ENCODE data around the gene CCNF.
"Not testable (repeated sequence)": the region's sequence is repeated elsewhere in the genome, so short reads cannot be mapped to it uniquely, and the experiment has no call there.

Gene CCNF

GRCh38 chr16:2429034-2429770 is at the start of gene CCNF:
CCNF (plus strand) TSS chr16:2429447; CDS start chr16:2429482, 35 bp downstream.
- DNase-seq (ENCODE audit: low spot score): peak; percentile 100

GRCh38 chr16:2383501-2383900 is 45.7 kb upstream of the CCNF start:
- DNase-seq (ENCODE audit: low spot score): no peak

GRCh38 chr16:2384426-2384825 is 44.8 kb upstream of the CCNF start:
- DNase-seq (ENCODE audit: low spot score): no peak

- no peak for DNase-seq (ENCODE audit: low spot score)
Observed at GRCh38 chr16:2385190-2385836, 43.9 kb upstream of the CCNF start.

GRCh38 chr16:2385982-2386381 is 43.3 kb upstream of the CCNF start:
- not testable (repeated sequence) for DNase-seq (ENCODE audit: low spot score)

- DNase-seq (ENCODE audit: low spot score): no peak
Observed at GRCh38 chr16:2386990-2387389, 42.3 kb upstream of the CCNF start.

GRCh38 chr16:2388139-2388874 is 40.9 kb upstream of the CCNF start:
- no peak for DNase-seq (ENCODE audit: low spot score)

GRCh38 chr16:2388875-2389433 is 40.3 kb upstream of the CCNF start:
- DNase-seq (ENCODE audit: low spot score): peak; percentile 48

GRCh38 chr16:2392025-2392424 is 37.2 kb upstream of the CCNF start:
- no peak for DNase-seq (ENCODE audit: low spot score)

- no peak for DNase-seq (ENCODE audit: low spot score)
Observed at GRCh38 chr16:2398520-2398919, 30.7 kb upstream of the CCNF start.

- no peak for DNase-seq (ENCODE audit: low spot score)
Observed at GRCh38 chr16:2404099-2404498, 25.1 kb upstream of the CCNF start.

GRCh38 chr16:2415085-2415484 is 14.2 kb upstream of the CCNF start:
- DNase-seq (ENCODE audit: low spot score): no peak

GRCh38 chr16:2420035-2420434 is 9.2 kb upstream of the CCNF start:
- no peak for DNase-seq (ENCODE audit: low spot score)

GRCh38 chr16:2422123-2422867 is 7.0 kb upstream of the CCNF start:
- no peak for DNase-seq (ENCODE audit: low spot score)

- DNase-seq (ENCODE audit: low spot score): no peak
Observed at GRCh38 chr16:2424061-2425007, 4.9 kb upstream of the CCNF start.

- no peak for DNase-seq (ENCODE audit: low spot score)
Observed at GRCh38 chr16:2425008-2425518, 4.2 kb upstream of the CCNF start.

- no peak for DNase-seq (ENCODE audit: low spot score)
Observed at GRCh38 chr16:2425825-2426430, 3.3 kb upstream of the CCNF start.

GRCh38 chr16:2426941-2427361 is 2.3 kb upstream of the CCNF start:
- no peak for DNase-seq (ENCODE audit: low spot score)

- no peak for DNase-seq (ENCODE audit: low spot score)
Observed at GRCh38 chr16:2427526-2427925, 1.7 kb upstream of the CCNF start.
